Neuron (in vitro differentiated cells): Measurements from ENCODE around the gene PCDHA11.
"Not testable (repeated sequence)": the region's sequence is repeated elsewhere in the genome, so short reads cannot be mapped to it uniquely, and the experiment has no call there.

Source experiments
- H2AFZ ChIP-seq: one replicate; pipeline ENCODE4 v1.6.1; 2013; ENCODE audit warnings: low read depth, mild to moderate bottlenecking, inconsistent platforms, low read length, moderate library complexity
- H3K27me3 ChIP-seq: one replicate; pipeline ENCODE4 v1.6.1; 2013; ENCODE audit warnings: low read length; ENCODE audit not compliant: insufficient read depth
- H3K36me3 ChIP-seq: one replicate; pipeline ENCODE4 v1.6.1; 2013; ENCODE audit warnings: low read length; ENCODE audit not compliant: insufficient read depth
- H3K4me1 ChIP-seq: one replicate; pipeline ENCODE4 v1.6.1; 2013; ENCODE audit warnings: low read length; ENCODE audit not compliant: insufficient read depth
- H3K4me3 ChIP-seq: 2 replicates; pipeline ENCODE4 v1.5.1; 2013; ENCODE audit warnings: mild to moderate bottlenecking, low read length, moderate library complexity
- H3K9me3 ChIP-seq: one replicate; pipeline ENCODE4 v1.6.1; 2013; ENCODE audit warnings: low read length

Gene PCDHA11

GRCh38 chr5:140835622-140836510 lies 32.9 kb upstream of the PCDHA11 start:
- Histone ChIP-seq H3K36me3 (peaks cover 41% of the 10 kb centered on the region), H3K27me3 (no peaks in the 10 kb centered on the region), H3K4me1 (peaks cover 4% of the 10 kb centered on the region), H3K4me3 (no peak overlapping the region), H2AFZ (no peak overlapping the region), H3K9me3 (peaks cover 50% of the 10 kb centered on the region)

GRCh38 chr5:140840978-140841962 lies 27.5 kb upstream of the PCDHA11 start, which contains the start of gene PCDHA8:
TSS of gene PCDHA8 (plus strand) at chr5:140841187. CDS start at chr5:140841322, 135 bp downstream.
- H3K27me3 ChIP-seq, result no peaks in the 10 kb centered on the region
- H3K9me3 ChIP-seq, result peaks cover 36% of the 10 kb centered on the region
- no peaks in the 10 kb centered on the region for H3K4me1 ChIP-seq
- H2AFZ ChIP-seq, result no peak within 1 kb of the TSS
- H3K36me3 ChIP-seq, result peaks cover 29% of the 10 kb centered on the region
- H3K4me3 ChIP-seq, result peak within 1 kb of the TSS; percentile 39

- Histone ChIP-seq H3K4me3 (no peak overlapping the region), H3K27me3 (no peaks in the 10 kb centered on the region), H2AFZ (no peak overlapping the region), H3K36me3 (peaks cover 22% of the 10 kb centered on the region), H3K9me3 (peaks cover 29% of the 10 kb centered on the region), H3K4me1 (no peaks in the 10 kb centered on the region)
Observed at GRCh38 chr5:140842798-140843733, 25.7 kb upstream of the PCDHA11 start.

- H2AFZ ChIP-seq, H3K4me3 ChIP-seq, H3K27me3 ChIP-seq, H3K4me1 ChIP-seq, H3K36me3 ChIP-seq: not testable (repeated sequence)
- peaks cover 18% of the 10 kb centered on the region for H3K9me3 ChIP-seq
Observed at GRCh38 chr5:140848139-140849102, 20.3 kb upstream of the PCDHA11 start, which contains the start of gene PCDHA9. TSS of gene PCDHA9 (plus strand) at chr5:140848382. CDS start at chr5:140848496, 114 bp downstream.

- H3K27me3 ChIP-seq, H2AFZ ChIP-seq, H3K4me3 ChIP-seq, H3K4me1 ChIP-seq, H3K36me3 ChIP-seq: not testable (repeated sequence)
- H3K9me3 ChIP-seq, result peaks cover 17% of the 10 kb centered on the region
Observed at GRCh38 chr5:140849831-140850634, 18.7 kb upstream of the PCDHA11 start.

GRCh38 chr5:140855772-140856674 lies 12.7 kb upstream of the PCDHA11 start, which contains the start of gene PCDHA10:
TSS of gene PCDHA10 (plus strand) at chr5:140855897. CDS start at chr5:140856049, 152 bp downstream.
- Histone ChIP-seq H3K36me3 (peaks cover 26% of the 10 kb centered on the region), H2AFZ (no peak within 1 kb of the TSS), H3K27me3 (no peaks in the 10 kb centered on the region), H3K9me3 (peaks cover 32% of the 10 kb centered on the region), H3K4me1 (no peaks in the 10 kb centered on the region), H3K4me3 (no peak within 1 kb of the TSS)

DNA sequence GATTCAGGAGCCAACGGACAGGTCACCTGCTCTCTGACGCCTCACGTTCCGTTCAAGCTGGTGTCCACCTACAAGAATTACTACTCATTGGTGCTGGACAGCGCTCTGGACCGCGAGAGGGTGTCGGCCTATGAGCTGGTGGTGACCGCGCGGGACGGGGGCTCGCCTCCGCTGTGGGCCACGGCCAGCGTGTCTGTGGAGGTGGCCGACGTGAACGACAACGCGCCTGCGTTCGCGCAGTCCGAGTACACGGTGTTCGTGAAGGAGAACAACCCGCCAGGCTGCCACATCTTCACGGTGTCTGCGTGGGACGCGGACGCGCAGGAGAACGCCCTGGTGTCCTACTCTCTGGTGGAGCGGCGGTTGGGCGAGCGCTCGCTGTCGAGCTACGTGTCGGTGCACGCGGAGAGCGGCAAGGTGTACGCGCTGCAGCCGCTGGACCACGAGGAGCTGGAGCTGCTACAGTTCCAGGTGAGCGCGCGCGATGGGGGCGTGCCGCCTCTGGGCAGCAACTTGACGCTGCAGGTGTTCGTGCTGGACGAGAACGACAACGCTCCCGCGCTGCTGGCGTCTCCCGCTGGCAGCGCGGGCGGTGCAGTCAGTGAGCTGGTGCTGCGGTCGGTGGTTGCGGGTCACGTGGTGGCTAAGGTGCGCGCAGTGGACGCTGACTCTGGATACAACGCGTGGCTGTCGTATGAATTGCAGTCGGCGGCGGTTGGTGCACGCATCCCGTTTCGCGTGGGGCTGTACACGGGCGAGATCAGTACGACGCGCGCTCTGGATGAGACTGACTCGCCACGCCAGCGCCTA lies 11.4 kb upstream of the PCDHA11 start:
- H3K27me3 ChIP-seq, result no peaks in the 10 kb centered on the region
- H3K4me3 ChIP-seq, result no peak overlapping the region
- H3K9me3 ChIP-seq, result peaks cover 46% of the 10 kb centered on the region
- no peak overlapping the region for H2AFZ ChIP-seq
- no peaks in the 10 kb centered on the region for H3K4me1 ChIP-seq
- H3K36me3 ChIP-seq, result peaks cover 38% of the 10 kb centered on the region

GRCh38 chr5:140857987-140858240 lies 10.8 kb upstream of the PCDHA11 start:
- H3K4me1 ChIP-seq, result no peaks in the 10 kb centered on the region
- H3K9me3 ChIP-seq, result peaks cover 51% of the 10 kb centered on the region
- H3K4me3 ChIP-seq, result no peak overlapping the region
- H3K36me3 ChIP-seq, result peaks cover 43% of the 10 kb centered on the region
- H2AFZ ChIP-seq, result no peak overlapping the region
- H3K27me3 ChIP-seq, result no peaks in the 10 kb centered on the region

DNA sequence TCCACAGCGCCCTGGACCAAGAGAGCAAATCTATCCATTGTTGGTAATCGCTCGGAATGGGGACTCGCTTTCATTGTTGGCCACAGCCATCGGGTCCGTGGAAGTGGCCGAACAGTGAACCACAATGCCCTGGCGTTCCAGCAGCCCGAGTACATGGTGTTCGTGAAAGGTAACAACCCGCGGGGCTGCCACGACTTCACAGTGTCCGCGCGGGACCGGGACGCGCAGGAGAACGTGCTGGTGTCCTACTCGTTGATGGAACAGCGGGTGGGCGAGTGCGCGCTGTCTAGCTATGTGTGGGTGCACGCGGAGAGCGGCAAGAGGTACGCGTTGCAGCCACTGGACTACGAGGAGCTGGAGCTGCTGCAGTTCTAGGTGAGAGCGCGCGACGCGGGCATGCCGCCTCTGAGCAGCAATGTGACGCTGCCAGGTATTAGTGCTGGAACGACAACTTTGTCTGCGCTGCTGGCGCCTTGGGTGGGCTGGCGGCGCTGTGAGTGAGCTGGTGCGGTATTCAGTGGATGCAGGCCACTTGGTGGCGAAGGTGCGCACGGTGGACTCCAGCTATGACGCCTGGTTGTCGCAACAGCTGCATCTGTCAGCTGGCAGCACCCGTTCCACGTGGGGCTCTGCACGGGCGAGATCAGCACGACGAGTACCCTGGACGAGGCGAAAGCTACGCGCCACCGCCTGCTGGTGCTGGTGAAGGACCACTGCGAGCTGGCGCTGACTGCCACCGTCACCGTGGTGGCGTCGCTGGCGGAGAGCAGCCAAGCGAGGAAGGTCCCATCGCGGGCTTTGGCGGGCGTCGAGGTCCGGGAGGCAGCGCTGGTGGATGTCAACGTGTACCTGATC lies 6.1 kb upstream of the PCDHA11 start:
- Histone ChIP-seq H3K27me3 (no peaks in the 10 kb centered on the region), H3K4me1 (no peaks in the 10 kb centered on the region), H2AFZ (no peak overlapping the region), H3K9me3 (peaks cover 37% of the 10 kb centered on the region), H3K4me3 (no peak overlapping the region), H3K36me3 (peaks cover 29% of the 10 kb centered on the region)
